Heart right ventricle (tissue), 16 donors: ENCODE results near the gene MLX. TPM values are rescaled to one million over a fixed set of nuclear protein-coding genes. Genes with fewer than 3 reads are reported as not detected.

Experiments used
- ATAC-seq, 8 donors: fragments of 200-7000 bp; cut with Tn5 transposase; one replicate each; pipeline ENCODE4 v1.9.1; 2020; ENCODE audit warnings: mild to moderate bottlenecking in 8 of 8, moderate library complexity in 8 of 8, moderate number of reproducible peaks in 1 of 8
- DNase-seq, 2 donors: peaks; one replicate each; pipeline ENCODE4 v3.0.0-alpha.2; 2020
- H3K27ac ChIP-seq, 10 donors: fragments of 200-600 bp; sonication (generic) in 2 of 10; one replicate each; pipeline versions ENCODE4 v1.5.0 to v1.8.0; 2020 to 2022; ENCODE audit warnings: mild to moderate bottlenecking in 3 of 10
- H3K27me3 ChIP-seq, 7 donors: fragments of 200-600 bp; one replicate each; pipeline ENCODE4 v1.8.0; 2021 to 2022; ENCODE audit warnings: mild to moderate bottlenecking in 2 of 7
- H3K36me3 ChIP-seq, 9 donors: fragments of 200-600 bp; sonication (generic) in 1 of 9; one replicate each; pipeline versions ENCODE4 v1.5.0 to v1.8.0; 2020 to 2022; ENCODE audit warnings: mild to moderate bottlenecking in 2 of 9
- H3K4me1 ChIP-seq, 9 donors: fragments of 200-600 bp; sonication (generic) in 1 of 9; one replicate each; pipeline versions ENCODE4 v1.5.0 to v1.8.0; 2020 to 2022; ENCODE audit warnings: mild to moderate bottlenecking in 4 of 9
- H3K4me3 ChIP-seq, 10 donors: fragments of 200-600 bp; sonication (generic) in 2 of 10; one replicate each; pipeline versions ENCODE4 v1.5.0 to v1.8.0; 2020 to 2022; ENCODE audit warnings: mild to moderate bottlenecking in 7 of 10, moderate library complexity in 2 of 10
- H3K9me3 ChIP-seq, 11 donors: fragments of 200-600 bp in 10 of 11; sonication (generic) in 2 of 11; one replicate each; pipeline versions ENCODE4 v1.5.0 to v1.8.0; 2013 to 2022; ENCODE audit warnings: mild to moderate bottlenecking in 2 of 11, control low read depth in 1 of 11, moderate library complexity in 1 of 11
- WGBS, 2 donors: extraction: QIAGEN DNeasy Blood & Tissue Kit; methylation state at CpG; one replicate each; pipeline ENCODE4 v1.1.7; 2013; ENCODE audit warnings: inconsistent platforms in 1 of 2; 5-methylcytosine and 5-hydroxymethylcytosine counted together
- intact Hi-C, 10 donors: fragments of 100-400 bp; cut with DNase I; formaldehyde crosslinking; loops; one replicate each; pipeline versions ENCODE4 v1.11.1 to v1.14.2; 2022
- polyA plus RNA-seq, 2 donors: library from polyadenylated mRNA; stranded (reverse); fragments of 200-250 nt; gene quantifications; one replicate each; pipeline ENCODE4 v1.2.3, GENCODE V29; 2013
- total RNA-seq, 10 donors: library from RNA; stranded (reverse); fragmentation: NEBNext Ultra II Directional in 3 of 10; extraction: Animal tissue kit (Norgen Biotek cat#: 25700) in 3 of 10; gene quantifications; one replicate each; pipeline versions ENCODE4 v1.2.1 to v1.2.4, GENCODE V29; 2021 to 2023
- TF ChIP-seq, protein P1 (sequence below), 9 donors: fragments of 200-600 bp; sonication (generic) in 2 of 9; IDR thresholded peaks; one replicate each; pipeline versions ENCODE4 v1.5.0 to v1.8.0; 2021 to 2022; ENCODE audit warnings: antibody characterized with exemption in 9 of 9, mild to moderate bottlenecking in 5 of 9, moderate library complexity in 1 of 9
- donor health status: Arrhythmogenic right ventricular cardiomyopathy.
- donor health status: ischemic (EF 13 %, LVEDD 7.1; RV severe dilation, severe dysfunction).
- donor health status: healthy with polysubstance abuse.
- donor health status: DM: no; HTN: yes; CAD: no.
- donor health status: DM: no; HTN: no; CAD: no.
- donor health status: ischemic (EF 25% LVEDD 6.9; RV normal size, moderate dysfunction).
- donor health status: ischemic (EF 25% LVEDD 5.7; RV mildly dilated, moderate dysfunction).
- donor health status: healthy.
- donor health status: DM: yes; HTN: yes; CAD: no.
- donor health status: Ischemic cardiomyopathy.
- donor health status: ischemic (EF 35%, LVEDD 5.7; RV mildly dilated, moderate dysfunction).
- donor health status: nonischemic (EF 11% LVEDD 7.7; RV severe dilation, severe dysfunction).
- donor health status: DM: yes; HTN: yes; CAD: no.
- donor health status: PGD.
- donor health status: ischemic (EF 29% LVEDD 5.4; RV normal size, mild dysfunction).
- donor health status: nonischemic (EF 23%, LVEDD 6.1; RV moderate dilation, normal function).

MLX gene
- total and polyA plus RNA-seq, 12 donors: 45.7 to 87.2 (median 56.9) TPM

DNA sequence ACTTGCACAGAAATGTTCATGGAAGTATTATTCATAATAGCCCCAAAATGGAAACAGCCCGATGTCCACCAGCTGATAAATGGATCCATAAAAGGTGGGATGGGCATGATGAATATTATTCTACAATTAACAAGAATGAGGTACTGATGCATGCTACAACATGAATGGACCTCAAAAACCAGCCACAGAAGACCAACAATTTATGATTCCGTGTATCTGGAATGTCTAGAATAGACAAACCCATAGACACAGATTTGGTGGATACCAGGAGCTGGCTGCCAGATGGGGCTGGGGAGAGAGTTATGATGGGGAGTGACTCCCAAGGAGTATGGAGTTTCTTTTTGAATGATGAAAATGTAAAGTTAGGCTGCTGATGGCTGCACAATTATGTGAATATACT lies 41.7 kb upstream of the MLX start:
- TF ChIP-seq, protein P1, sequence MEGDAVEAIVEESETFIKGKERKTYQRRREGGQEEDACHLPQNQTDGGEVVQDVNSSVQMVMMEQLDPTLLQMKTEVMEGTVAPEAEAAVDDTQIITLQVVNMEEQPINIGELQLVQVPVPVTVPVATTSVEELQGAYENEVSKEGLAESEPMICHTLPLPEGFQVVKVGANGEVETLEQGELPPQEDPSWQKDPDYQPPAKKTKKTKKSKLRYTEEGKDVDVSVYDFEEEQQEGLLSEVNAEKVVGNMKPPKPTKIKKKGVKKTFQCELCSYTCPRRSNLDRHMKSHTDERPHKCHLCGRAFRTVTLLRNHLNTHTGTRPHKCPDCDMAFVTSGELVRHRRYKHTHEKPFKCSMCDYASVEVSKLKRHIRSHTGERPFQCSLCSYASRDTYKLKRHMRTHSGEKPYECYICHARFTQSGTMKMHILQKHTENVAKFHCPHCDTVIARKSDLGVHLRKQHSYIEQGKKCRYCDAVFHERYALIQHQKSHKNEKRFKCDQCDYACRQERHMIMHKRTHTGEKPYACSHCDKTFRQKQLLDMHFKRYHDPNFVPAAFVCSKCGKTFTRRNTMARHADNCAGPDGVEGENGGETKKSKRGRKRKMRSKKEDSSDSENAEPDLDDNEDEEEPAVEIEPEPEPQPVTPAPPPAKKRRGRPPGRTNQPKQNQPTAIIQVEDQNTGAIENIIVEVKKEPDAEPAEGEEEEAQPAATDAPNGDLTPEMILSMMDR (IDR thresholded peaks at IDR 0.05): no peak
- intact Hi-C loops: loop anchor here in 5 of 10 donors (5.0 to 10.0 kb wide), 6 partner anchors 120 to 560 kb away; partner anchors contain the start of genes CNP (in 1 of the 5), HCRT (in 1 of the 5) and KCNH4 (in 1 of the 5)
- DNase-seq: no peak
- H3K27ac ChIP-seq: peak overlapping the region in 8 of 10 donors; percentile 61 to 97 (median 72)
- peaks cover 37 to 70% (median 58%) of the 10 kb centered on the region in 9 donors for H3K4me1 ChIP-seq
- peaks cover 0 to 28% (median 0%) of the 10 kb centered on the region in 9 donors for H3K36me3 ChIP-seq
- H3K27me3 ChIP-seq: no peaks in the 10 kb centered on the region
- H3K4me3 ChIP-seq: no peak overlapping the region
- H3K9me3 ChIP-seq: no peaks in the 10 kb centered on the region
- no peak for ATAC-seq
- WGBS, 2 donors: 86 to 94% methylated on average over 2 of the region's 2 CpGs

DNA sequence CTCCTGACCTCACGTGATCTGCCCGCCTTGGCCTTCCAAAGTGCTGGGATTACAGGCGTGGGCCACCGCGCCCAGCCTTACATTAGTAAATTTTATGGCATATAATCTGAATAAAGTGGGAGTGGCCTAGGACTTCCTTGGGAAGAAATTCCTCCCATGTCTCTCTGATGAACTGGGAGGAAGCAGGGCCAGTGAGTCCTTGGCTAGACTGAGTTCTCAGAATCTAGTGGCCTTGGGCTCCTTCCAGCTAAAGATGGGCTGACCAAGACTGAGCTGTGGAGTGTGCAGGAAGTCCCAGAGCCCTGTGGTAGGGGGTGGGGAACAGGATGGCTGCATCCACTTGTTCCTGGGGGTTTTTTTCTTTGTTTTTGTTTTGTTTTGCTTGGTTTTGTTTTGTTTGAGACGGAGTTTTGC lies 40.9 kb upstream of the MLX start:
- Histone ChIP-seq H3K27ac (peak overlapping the region in 9 of 10 donors; percentile 56 to 97 (median 72)), H3K36me3 (peaks cover 0 to 26% (median 0%) of the 10 kb centered on the region in 9 donors), H3K9me3 (no peaks in the 10 kb centered on the region), H3K4me1 (peaks cover 29 to 68% (median 50%) of the 10 kb centered on the region in 9 donors), H3K27me3 (no peaks in the 10 kb centered on the region), H3K4me3 (no peak overlapping the region)
- DNase-seq: peak in 1 of 2 donors; percentile 78
- ATAC-seq: peak in 7 of 8 donors; percentile 65 to 87 (median 78)
- intact Hi-C loops: loop anchor here in 5 of 10 donors (2.0 to 10.0 kb wide), 7 partner anchors 121 to 561 kb away; partner anchors contain the start of genes CNP (in 1 of the 5), HCRT (in 1 of the 5) and KCNH4 (in 1 of the 5)
- TF ChIP-seq, protein P1 (IDR thresholded peaks at IDR 0.05): no peak
- 54 to 69% methylated on average over 6 of the region's 6 CpGs for WGBS, 2 donors

DNA sequence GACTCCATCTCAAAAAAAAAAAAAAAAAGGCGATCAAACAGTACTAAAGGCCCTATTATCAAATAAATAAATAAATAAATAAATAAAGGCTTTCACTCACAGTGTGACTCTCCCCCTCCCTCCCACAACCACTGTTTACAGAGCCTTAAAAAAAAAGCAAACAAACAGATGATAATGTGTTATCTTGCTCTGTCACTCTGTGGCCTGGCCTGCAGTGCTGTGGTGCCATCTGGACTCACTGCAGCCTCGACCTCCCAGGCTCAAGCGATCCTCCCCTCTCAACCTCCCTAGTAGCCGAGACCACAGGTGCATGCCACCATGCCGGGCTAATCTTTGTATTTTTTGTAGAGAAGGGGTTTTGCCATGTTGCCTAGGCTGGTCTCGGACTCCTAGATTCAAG lies 39.0 kb upstream of the MLX start:
- no peaks in the 10 kb centered on the region for H3K27me3 ChIP-seq
- DNase-seq (no peak), ATAC-seq (no peak)
- no peak overlapping the region for H3K27ac ChIP-seq
- 91 to 95% methylated on average over 6 of the region's 6 CpGs for WGBS, 2 donors
- H3K4me1 ChIP-seq: peaks cover 10 to 61% (median 34%) of the 10 kb centered on the region in 9 donors
- TF ChIP-seq, protein P1 (IDR thresholded peaks at IDR 0.05): no peak
- H3K36me3 ChIP-seq: peaks cover 0 to 7% (median 0%) of the 10 kb centered on the region in 9 donors
- no peak overlapping the region for H3K4me3 ChIP-seq
- no peaks in the 10 kb centered on the region for H3K9me3 ChIP-seq
- intact Hi-C loops: loop anchor here in 5 of 10 donors (2.0 to 10.0 kb wide), 7 partner anchors 123 to 563 kb away; partner anchors contain the start of genes CNP (in 1 of the 5), HCRT (in 1 of the 5) and KCNH4 (in 1 of the 5)

DNA sequence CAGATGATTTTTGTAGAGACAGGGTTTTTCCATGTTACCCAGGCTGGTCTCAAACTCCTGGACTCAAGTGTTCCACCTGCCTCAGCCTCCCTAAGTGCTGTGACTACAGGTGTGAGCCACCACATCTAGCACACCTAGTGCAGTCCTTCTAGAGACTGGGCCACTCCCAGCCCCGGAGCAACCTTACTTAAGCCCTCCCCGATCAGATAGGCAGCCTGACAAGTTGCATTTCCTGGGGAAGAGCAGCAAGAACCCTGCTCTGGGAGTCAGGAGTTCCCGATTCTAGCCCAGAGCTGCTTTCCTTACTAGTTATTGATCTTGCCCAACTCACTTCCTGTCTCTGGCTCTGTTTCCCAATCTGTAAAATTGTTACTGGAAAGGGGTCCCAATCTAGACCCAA lies 37.8 kb upstream of the MLX start:
- Histone ChIP-seq H3K4me1 (peaks cover 10 to 57% (median 27%) of the 10 kb centered on the region in 9 donors), H3K27ac (no peak overlapping the region), H3K4me3 (no peak overlapping the region), H3K36me3 (no peaks in the 10 kb centered on the region), H3K9me3 (no peaks in the 10 kb centered on the region), H3K27me3 (no peaks in the 10 kb centered on the region)
- no peak for ATAC-seq
- WGBS, 2 donors: 53 to 61% methylated on average over 3 of the region's 3 CpGs
- no peak for DNase-seq
- intact Hi-C loops: loop anchor here in 5 of 10 donors (5.0 to 10.0 kb wide), 6 partner anchors 124 to 564 kb away; partner anchors contain the start of genes CNP (in 1 of the 5), HCRT (in 1 of the 5) and KCNH4 (in 1 of the 5)
- TF ChIP-seq, protein P1 (IDR thresholded peaks at IDR 0.05): no peak
